Psoas muscle (tissue), 8 donors: ENCODE data around the gene EFCAB3. TPM values are rescaled to one million over a fixed set of nuclear protein-coding genes. Genes with fewer than 3 reads are reported as not detected.
"Not testable (repeated sequence)": the region's sequence is repeated elsewhere in the genome, so short reads cannot be mapped to it uniquely, and the experiment has no call there.

Experiments
- ATAC-seq, 4 donors: fragments of 200-7000 bp; cut with Tn5 transposase; one replicate each; pipeline ENCODE4 v1.9.1; 2020; ENCODE audit warnings: moderate library complexity in 3 of 4, mild to moderate bottlenecking in 2 of 4
- DNase-seq, 2 donors: peaks; one replicate each; pipeline ENCODE4 v3.0.0-alpha.2; 2020
- H3K27ac ChIP-seq: fragments of 200-600 bp; one replicate; pipeline ENCODE4 v1.8.0; 2022
- H3K27me3 ChIP-seq, 3 donors: fragments of 200-600 bp in 1 of 3; one replicate each; pipeline versions ENCODE4 v1.6.1 to v1.8.0; 2013 to 2022; ENCODE audit warnings: low read length in 2 of 3, mild to moderate bottlenecking in 2 of 3, moderate library complexity in 1 of 3; ENCODE audit not compliant: insufficient read depth in 3 of 3
- H3K36me3 ChIP-seq, 2 donors: fragments of 200-600 bp in 1 of 2; one replicate each; pipeline versions ENCODE4 v1.6.1 to v1.8.0; 2013 to 2022; ENCODE audit warnings: low read depth in 1 of 2, mild to moderate bottlenecking in 1 of 2, moderate library complexity in 1 of 2; ENCODE audit not compliant: insufficient read depth in 1 of 2
- H3K4me1 ChIP-seq: fragments of 200-600 bp; one replicate; pipeline ENCODE4 v1.8.0; 2022
- H3K4me3 ChIP-seq: fragments of 200-600 bp; one replicate; pipeline ENCODE4 v1.8.0; 2022; ENCODE audit warnings: mild to moderate bottlenecking
- H3K9me3 ChIP-seq: fragments of 200-600 bp; one replicate; pipeline ENCODE4 v1.8.0; 2022
- WGBS, 3 donors: extraction: QIAGEN DNeasy Blood & Tissue Kit; methylation state at CpG; one replicate each; pipeline versions ENCODE4 v1.1.6 to v1.1.7; 2013; 5-methylcytosine and 5-hydroxymethylcytosine counted together
- intact Hi-C, 2 donors: fragments of 100-400 bp; cut with DNase I; formaldehyde crosslinking; loops; one replicate each; pipeline versions ENCODE4 v1.11.0 to v1.14.2; 2022
- polyA plus RNA-seq, 3 donors: library from polyadenylated mRNA; stranded (reverse); fragments of 200-250 nt; gene quantifications; one replicate each; pipeline ENCODE4 v1.2.3, GENCODE V29; 2013
- total RNA-seq, 4 donors: library from RNA; stranded (reverse); fragmentation: NEBNext Ultra II Directional in 2 of 4; extraction: Animal tissue kit (Norgen Biotek cat#: 25700) in 2 of 4; gene quantifications; one replicate each; pipeline versions ENCODE4 v1.2.1 to v1.2.4, GENCODE V29; 2021 to 2023
- TF ChIP-seq, protein P1 (sequence below): fragments of 200-600 bp; IDR thresholded peaks from one replicate; pipeline ENCODE4 v1.8.0; 2022; ENCODE audit warnings: antibody characterized with exemption
- donor health status: healthy with polysubstance abuse.
- donor health status: DM: no; HTN: no; CAD: no; lungs with moderate emphysema.
- donor health status: Bipolar disorder and iron deficiency.
- donor health status: healthy.
- donor health status: DM: yes; HTN: yes; CAD: no.
- donor health status: DM: no; HTN: no; CAD: no.
- donor health status: DM: no; HTN: no; CAD: no.
- donor health status: DM: yes; HTN: yes; CAD: no.

The EFCAB3 gene
- total and polyA plus RNA-seq, 7 donors: 0.08 TPM; not detected in 6

DNA sequence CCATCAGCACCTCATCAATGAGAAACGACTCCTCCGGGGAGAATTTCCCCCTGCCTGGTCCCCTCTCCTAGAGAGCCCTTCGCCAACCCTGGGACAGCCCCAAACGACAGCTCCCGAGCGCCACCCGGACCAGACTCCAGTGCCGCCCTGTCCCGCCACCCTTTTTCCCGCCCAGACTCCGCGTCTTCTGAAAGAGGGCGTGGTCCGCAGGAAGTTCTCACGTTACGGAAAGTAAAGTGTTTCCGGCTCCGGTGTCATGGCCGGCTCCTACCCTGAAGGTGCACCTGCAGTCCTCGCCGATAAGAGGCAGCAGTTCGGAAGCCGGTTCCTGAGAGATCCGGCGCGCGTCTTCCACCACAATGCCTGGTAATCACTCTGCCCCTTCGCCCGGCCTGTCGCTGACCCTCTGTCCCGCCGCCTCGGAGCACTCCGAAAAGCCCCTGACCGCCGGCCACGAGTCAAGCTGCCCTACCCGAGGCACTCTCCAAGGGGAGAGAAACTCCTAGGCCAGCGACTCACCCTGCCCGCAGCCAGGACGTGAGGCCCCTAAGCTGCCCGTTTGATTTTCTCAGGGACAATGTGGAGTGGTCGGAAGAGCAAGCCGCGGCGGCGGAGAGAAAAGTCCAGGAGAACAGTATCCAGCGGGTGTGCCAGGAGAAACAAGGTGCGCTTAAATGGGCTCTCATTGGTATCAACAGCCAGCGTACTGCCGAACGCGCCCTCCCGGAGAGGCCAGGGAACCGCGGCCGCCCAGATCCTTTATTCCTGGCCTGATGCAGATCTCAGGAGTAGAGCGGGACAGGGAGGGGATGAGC is 43.5 kb downstream of the EFCAB3 start, which contains the start of gene METTL2A:
METTL2A (plus strand) TSS at position 251 of the 815 bp plus-strand sequence; CDS start at position 257, 6 bp downstream.
- intact Hi-C loops, H3K4me1 ChIP-seq, H3K9me3 ChIP-seq, H3K27me3 ChIP-seq: not testable (repeated sequence)
- 0 to 1% (median 0%) methylated on average over 51 to 58 of the region's 58 CpGs for WGBS, 3 donors
- Histone ChIP-seq H3K36me3 (peaks cover 0 to 24% of the 10 kb centered on the region in 2 donors), H3K4me3 (peak within 1 kb of the TSS; percentile 91), H3K27ac (peak within 1 kb of the TSS; percentile 75)
- DNase-seq: peak; percentile 74 to 85
- TF ChIP-seq, protein P1, sequence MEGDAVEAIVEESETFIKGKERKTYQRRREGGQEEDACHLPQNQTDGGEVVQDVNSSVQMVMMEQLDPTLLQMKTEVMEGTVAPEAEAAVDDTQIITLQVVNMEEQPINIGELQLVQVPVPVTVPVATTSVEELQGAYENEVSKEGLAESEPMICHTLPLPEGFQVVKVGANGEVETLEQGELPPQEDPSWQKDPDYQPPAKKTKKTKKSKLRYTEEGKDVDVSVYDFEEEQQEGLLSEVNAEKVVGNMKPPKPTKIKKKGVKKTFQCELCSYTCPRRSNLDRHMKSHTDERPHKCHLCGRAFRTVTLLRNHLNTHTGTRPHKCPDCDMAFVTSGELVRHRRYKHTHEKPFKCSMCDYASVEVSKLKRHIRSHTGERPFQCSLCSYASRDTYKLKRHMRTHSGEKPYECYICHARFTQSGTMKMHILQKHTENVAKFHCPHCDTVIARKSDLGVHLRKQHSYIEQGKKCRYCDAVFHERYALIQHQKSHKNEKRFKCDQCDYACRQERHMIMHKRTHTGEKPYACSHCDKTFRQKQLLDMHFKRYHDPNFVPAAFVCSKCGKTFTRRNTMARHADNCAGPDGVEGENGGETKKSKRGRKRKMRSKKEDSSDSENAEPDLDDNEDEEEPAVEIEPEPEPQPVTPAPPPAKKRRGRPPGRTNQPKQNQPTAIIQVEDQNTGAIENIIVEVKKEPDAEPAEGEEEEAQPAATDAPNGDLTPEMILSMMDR: peak; percentile 48
- peak; percentile 89 to 98 (median 94) for ATAC-seq

DNA sequence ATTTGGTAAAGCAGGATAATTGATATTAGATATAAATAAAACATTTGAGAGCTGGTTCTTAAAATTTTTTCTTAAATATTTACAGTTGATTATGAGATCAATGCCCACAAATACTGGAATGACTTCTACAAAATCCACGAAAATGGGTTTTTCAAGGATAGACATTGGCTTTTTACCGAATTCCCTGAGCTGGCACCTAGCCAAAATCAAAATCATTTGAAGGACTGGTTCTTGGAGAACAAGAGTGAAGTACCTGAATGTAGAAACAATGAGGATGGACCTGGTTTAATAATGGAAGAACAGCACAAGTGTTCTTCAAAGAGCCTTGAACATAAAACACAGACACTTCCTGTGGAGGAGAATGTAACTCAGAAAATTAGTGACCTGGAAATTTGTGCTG is 45.9 kb downstream of the EFCAB3 start:
- H3K9me3 ChIP-seq, intact Hi-C loops: not testable (repeated sequence)

DNA sequence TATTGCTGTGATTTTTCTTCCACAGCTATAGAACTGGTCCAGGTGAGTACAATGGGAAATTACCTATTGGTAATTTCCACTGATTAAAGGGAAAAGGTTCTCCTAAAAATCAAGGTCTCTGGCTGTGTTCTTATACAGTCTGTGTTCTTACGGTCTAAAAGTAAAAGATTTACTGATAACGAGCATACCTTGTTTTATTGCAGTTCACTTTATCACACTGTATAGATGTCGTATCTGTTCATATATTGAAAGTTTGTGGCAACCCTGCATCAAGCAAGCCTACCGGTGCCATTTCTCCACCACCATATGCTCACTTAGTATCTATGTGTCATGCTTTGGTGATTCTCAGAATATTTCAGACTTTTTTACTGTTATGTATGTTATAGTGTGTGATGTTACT is 54.9 kb downstream of the EFCAB3 start:
- ATAC-seq, H3K4me3 ChIP-seq, DNase-seq, H3K9me3 ChIP-seq, H3K27ac ChIP-seq, H3K27me3 ChIP-seq, H3K4me1 ChIP-seq, intact Hi-C loops: not testable (repeated sequence)
- H3K36me3 ChIP-seq: peaks cover 0 to 42% of the 10 kb centered on the region in 2 donors
- 93 to 96% (median 95%) methylated on average over 4 of the region's 4 CpGs for WGBS, 3 donors

More for the DNA sequence above, 45.9 kb downstream of the EFCAB3 start:
- H3K27me3 ChIP-seq, H3K4me3 ChIP-seq, H3K4me1 ChIP-seq, ATAC-seq, H3K27ac ChIP-seq, DNase-seq: not testable (repeated sequence)
- 46 to 68% (median 60%) methylated on average over 1 to 2 of the region's 2 CpGs for WGBS, 3 donors
- H3K36me3 ChIP-seq: peaks cover 0 to 41% of the 10 kb centered on the region in 2 donors

DNA sequence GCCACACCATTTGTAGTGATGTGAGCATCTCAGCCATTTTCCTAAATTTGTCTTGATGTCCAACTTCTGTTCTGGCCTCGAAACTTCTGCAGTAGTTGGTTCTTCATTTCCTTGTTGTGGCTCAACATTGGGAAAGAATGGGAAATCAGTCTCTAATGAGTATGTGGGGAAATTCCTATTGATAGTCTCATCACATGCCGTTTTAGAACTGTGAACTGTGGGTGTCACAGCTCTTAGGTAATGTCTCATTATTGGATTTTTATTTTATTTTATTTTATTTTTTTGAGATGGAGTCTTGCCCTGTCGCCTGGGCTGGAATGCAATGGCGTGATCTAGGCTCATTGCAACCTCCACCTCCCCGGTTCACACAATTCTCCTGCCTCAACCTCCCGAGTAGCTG is 60.8 kb downstream of the EFCAB3 start:
- H3K27ac ChIP-seq, H3K4me3 ChIP-seq, H3K27me3 ChIP-seq, DNase-seq, intact Hi-C loops, H3K4me1 ChIP-seq, H3K9me3 ChIP-seq, ATAC-seq: not testable (repeated sequence)
- WGBS, 3 donors: 95 to 100% (median 95%) methylated on average over 6 of the region's 6 CpGs
- peaks cover 3 to 72% of the 10 kb centered on the region in 2 donors for H3K36me3 ChIP-seq

DNA sequence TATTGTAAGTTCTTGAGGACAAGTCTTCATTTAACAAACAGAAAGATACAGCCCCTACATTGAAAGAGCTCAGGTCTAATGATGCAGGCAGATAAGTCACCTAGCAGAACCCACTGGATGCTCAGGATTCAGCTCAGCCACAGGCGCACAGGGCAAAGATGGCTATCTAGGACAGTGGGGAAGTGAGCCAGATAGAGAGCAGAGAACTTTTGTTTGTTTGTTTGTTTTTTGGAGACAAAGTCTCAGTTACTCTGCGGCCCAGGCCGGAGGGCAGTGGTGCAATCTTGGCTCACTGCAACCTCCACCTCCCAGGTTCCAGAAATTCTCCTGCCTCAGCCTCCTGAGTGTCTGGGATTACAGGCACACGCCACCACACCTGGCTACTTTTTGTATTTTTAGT is 63.7 kb downstream of the EFCAB3 start:
- Histone ChIP-seq H3K36me3 (peaks cover 6 to 91% of the 10 kb centered on the region in 2 donors), H3K27me3 (no peaks in the 10 kb centered on the region), H3K27ac (no peak overlapping the region), H3K4me3 (no peak overlapping the region), H3K9me3 (no peaks in the 10 kb centered on the region), H3K4me1 (no peaks in the 10 kb centered on the region)
- WGBS, 3 donors: 96 to 98% (median 98%) methylated on average over 4 of the region's 4 CpGs
- DNase-seq (no peak), ATAC-seq (no peak)
- intact Hi-C loops: no loop called here
- TF ChIP-seq, protein P1: no peak

DNA sequence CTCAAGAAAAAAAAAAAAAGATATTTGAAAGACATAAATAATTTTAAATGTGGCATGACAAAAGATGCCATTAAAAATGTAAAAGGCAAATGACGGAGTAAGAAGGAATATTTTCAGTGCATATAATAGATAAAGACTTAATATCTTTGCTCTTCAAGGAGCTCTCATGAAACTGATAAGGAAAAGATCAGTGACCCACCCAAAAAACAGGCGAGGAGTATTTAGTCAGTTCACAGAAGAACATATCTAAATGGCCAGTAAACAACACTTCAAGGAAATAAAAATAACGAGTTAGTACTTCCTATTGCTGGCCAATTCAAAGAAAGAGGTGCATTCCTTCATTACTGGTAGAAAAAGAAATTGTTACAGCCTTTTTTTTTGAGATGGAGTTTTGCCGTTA is 65.4 kb downstream of the EFCAB3 start:
- H3K9me3 ChIP-seq, DNase-seq, H3K27me3 ChIP-seq, ATAC-seq, H3K4me3 ChIP-seq, H3K4me1 ChIP-seq, H3K27ac ChIP-seq, intact Hi-C loops: not testable (repeated sequence)
- peaks cover 6 to 93% of the 10 kb centered on the region in 2 donors for H3K36me3 ChIP-seq
- WGBS, 3 donors: 90 to 94% (median 94%) methylated on average over 4 of the region's 4 CpGs

DNA sequence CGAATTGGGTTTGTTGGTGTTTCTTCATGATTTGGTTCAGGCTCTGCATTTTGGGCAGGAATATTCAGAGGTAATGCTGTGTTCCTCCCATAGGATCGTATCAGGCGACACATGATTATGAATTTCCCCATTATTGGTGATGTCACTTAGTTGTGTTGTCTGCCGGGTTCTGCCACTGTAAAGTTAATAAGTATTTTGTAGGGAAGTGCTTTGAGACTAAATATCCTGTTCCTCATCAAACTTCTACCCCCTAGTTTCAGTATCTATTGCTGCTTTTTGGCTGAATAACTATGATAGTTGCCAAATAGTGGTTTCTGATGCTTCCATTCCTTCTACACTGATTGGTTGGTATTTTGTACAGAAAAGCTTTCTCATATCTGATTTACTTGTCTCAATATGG is 71.8 kb downstream of the EFCAB3 start:
- 81 to 98% (median 93%) methylated on average over 4 of the region's 4 CpGs for WGBS, 3 donors
- H3K27me3 ChIP-seq, H3K4me3 ChIP-seq, intact Hi-C loops, ATAC-seq, H3K9me3 ChIP-seq, H3K4me1 ChIP-seq, DNase-seq, H3K27ac ChIP-seq: not testable (repeated sequence)
- H3K36me3 ChIP-seq: peaks cover 0 to 35% of the 10 kb centered on the region in 2 donors

DNA sequence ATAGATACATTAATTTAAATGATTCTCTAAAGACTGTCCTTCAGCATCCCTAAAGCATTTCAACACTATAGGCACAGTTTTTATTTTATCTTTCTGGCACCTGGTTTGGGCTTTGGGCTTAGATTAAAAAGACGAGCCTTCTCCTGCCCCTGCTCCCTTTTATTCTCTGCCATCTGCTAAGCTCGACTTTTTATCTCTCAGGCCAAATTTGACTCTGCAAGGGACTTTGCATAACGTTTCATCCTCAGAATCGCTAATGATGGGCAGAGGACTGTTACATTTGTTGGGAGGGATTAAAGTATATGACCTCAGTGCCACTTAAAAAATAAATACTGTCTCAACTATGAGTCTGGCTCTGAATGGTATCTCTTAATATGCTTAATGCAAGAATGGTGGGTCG is 72.7 kb downstream of the EFCAB3 start:
- H3K4me1 ChIP-seq, H3K4me3 ChIP-seq, H3K9me3 ChIP-seq, H3K27me3 ChIP-seq, H3K27ac ChIP-seq, ATAC-seq, intact Hi-C loops, DNase-seq: not testable (repeated sequence)
- 81 to 87% (median 83%) methylated on average over 5 of the region's 5 CpGs for WGBS, 3 donors
- H3K36me3 ChIP-seq: peaks cover 0 to 27% of the 10 kb centered on the region in 2 donors

DNA sequence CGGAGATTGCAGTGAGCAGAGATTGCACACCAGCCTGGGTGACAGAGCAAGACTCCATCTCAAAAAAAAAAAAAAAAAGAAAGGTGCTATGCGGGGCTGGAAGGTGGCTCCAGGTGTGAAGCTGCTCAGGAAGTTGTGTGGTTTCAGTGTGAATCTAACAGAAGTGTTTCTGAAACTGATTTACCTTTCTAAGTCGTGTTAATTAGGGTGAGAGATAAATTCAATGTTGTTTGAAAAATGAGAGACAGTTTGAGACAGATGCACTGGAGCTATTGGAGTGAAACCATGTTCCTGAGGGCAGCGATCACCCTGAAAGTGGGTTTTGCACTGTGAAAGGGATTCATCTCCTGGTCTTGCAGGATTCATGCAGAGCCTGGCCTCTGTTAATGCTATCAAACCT is 73.3 kb downstream of the EFCAB3 start:
- DNase-seq, H3K27ac ChIP-seq, H3K4me3 ChIP-seq, intact Hi-C loops, H3K4me1 ChIP-seq, ATAC-seq, H3K27me3 ChIP-seq, H3K9me3 ChIP-seq: not testable (repeated sequence)
- H3K36me3 ChIP-seq: peaks cover 0 to 21% of the 10 kb centered on the region in 2 donors
- WGBS, 3 donors: 82 to 90% (median 89%) methylated on average over 4 of the region's 4 CpGs
